ENCODE results near the gene XXYLT1. TPM values are rescaled to one million over a fixed set of nuclear protein-coding genes. Genes with fewer than 3 reads are reported as not detected.

The XXYLT1 gene
- total and polyA plus RNA-seq, 2 of the 8 experiments (the other 6 are each of a cell fraction or from before 2014, with no cell fraction given), result 18.9 to 23.8 TPM

DNA sequence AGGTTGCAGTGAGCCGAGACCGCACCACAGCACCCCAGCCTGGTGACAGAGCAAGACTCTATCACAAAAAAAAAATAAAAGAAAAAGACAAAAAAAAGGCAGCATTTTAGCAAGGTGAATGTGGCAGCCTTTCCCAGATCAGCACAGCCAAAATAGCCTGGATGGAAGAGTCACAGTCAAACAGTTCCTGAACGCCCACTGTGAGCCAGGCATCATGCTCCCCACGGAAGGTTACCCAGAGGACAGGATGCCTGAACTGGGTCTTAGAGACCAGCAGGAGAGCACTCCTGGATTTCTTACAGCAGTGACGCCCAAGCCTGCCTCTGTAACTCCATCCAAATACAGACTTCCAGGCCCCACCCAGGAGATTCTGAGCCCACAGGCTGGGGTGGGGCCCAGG lies 4.5 kb downstream of the XXYLT1 start:
- WGBS, 2 experiments (ENCODE audit: extremely low coverage in 1 of 2, insufficient coverage in 1 of 2, insufficient read length in 1 of 2, insufficient replicate concordance in 2 of 2, low coverage in 1 of 2, low lambda C conversion rate in 2 of 2, missing lambda C conversion rate in 1 of 2), result 94% methylated on average over 5 of the region's 5 CpGs; no CpG with 5 or more reads in 1 of the 2 experiments
- POLR2A ChIA-PET (ENCODE audit: partially characterized antibody), result no interaction called here
- TF ChIP-seq POLR2A (IDR thresholded peaks at IDR 0.05; ENCODE audit: control extremely low read depth in 1 of 2, low read depth in 2 of 2, low read length in 2 of 2) (no peak), CEBPB (IDR thresholded peaks at IDR 0.05; ENCODE audit: low read depth, low read length) (no peak), YY1 (IDR thresholded peaks at IDR 0.05; ENCODE audit: low read depth, low read length) (no peak), SP4 (IDR thresholded peaks at IDR 0.05; ENCODE audit: low read length) (no peak), EP300 (IDR thresholded peaks at IDR 0.05; ENCODE audit: borderline replicate concordance in 1 of 2, low read depth in 2 of 2, low read length in 2 of 2) (no peak), RBBP5 (IDR thresholded peaks at IDR 0.05; ENCODE audit: borderline replicate concordance, low read depth, low read length) (no peak), NANOG (IDR thresholded peaks at IDR 0.05; ENCODE audit: insufficient read depth, low read depth, low read length, poor library complexity, severe bottlenecking) (no peak), BRCA1 (IDR thresholded peaks at IDR 0.05; ENCODE audit: low read depth, low read length) (no peak), SP2 (IDR thresholded peaks at IDR 0.05; ENCODE audit: low read length) (no peak), BACH1 (IDR thresholded peaks at IDR 0.05; ENCODE audit: low read length) (no peak), JUND (IDR thresholded peaks at IDR 0.05; ENCODE audit: low read length) (no peak), CHD2 (IDR thresholded peaks at IDR 0.05; ENCODE audit: low read length) (no peak), CHD1 (IDR thresholded peaks at IDR 0.05; ENCODE audit: low read depth, low read length) (no peak)
- TF ChIP-seq, protein P1, sequence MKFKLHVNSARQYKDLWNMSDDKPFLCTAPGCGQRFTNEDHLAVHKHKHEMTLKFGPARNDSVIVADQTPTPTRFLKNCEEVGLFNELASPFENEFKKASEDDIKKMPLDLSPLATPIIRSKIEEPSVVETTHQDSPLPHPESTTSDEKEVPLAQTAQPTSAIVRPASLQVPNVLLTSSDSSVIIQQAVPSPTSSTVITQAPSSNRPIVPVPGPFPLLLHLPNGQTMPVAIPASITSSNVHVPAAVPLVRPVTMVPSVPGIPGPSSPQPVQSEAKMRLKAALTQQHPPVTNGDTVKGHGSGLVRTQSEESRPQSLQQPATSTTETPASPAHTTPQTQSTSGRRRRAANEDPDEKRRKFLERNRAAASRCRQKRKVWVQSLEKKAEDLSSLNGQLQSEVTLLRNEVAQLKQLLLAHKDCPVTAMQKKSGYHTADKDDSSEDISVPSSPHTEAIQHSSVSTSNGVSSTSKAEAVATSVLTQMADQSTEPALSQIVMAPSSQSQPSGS (IDR thresholded peaks at IDR 0.05; ENCODE audit: low read length), result no peak

More for the DNA sequence above, 4.5 kb downstream of the XXYLT1 start:
- Histone ChIP-seq H3K23ac (ENCODE audit: insufficient read length) (no peak overlapping the region), H3K56ac (replicated peaks; ENCODE audit: insufficient read length, low read depth, low read length) (no peak overlapping the region), H3K4me3 (ENCODE audit: extremely low read depth in 1 of 4, insufficient read depth in 2 of 4, low read depth in 3 of 4, low read length in 4 of 4) (no peak overlapping the region), H3K4ac (replicated peaks; ENCODE audit: insufficient read length, low read depth, low read length) (no peak overlapping the region), H3K79me2 (ENCODE audit: control insufficient read depth in 1 of 2, insufficient read depth in 2 of 2, low read length in 2 of 2) (peaks cover 16 to 87% of the 10 kb centered on the region in 2 experiments), H3K9ac (replicated peaks in 1 of 4; ENCODE audit: extremely low read depth in 1 of 4, low read depth in 3 of 4, low read length in 3 of 4) (no peak overlapping the region), H2BK12ac (ENCODE audit: low read depth, low read length) (no peak overlapping the region), H4K8ac (ENCODE audit: extremely low read depth, insufficient read depth, low read length) (no peak overlapping the region), H2AFZ (ENCODE audit: low read length) (no peak overlapping the region), H3K27me3 (replicated peaks in 1 of 4; ENCODE audit: control insufficient read depth in 3 of 4, extremely low read depth in 1 of 4, insufficient read depth in 3 of 4, low read length in 3 of 4) (no peaks in the 10 kb centered on the region), H3K27ac (ENCODE audit: low read depth, low read length) (no peak overlapping the region), H2BK120ac (replicated peaks; ENCODE audit: low read depth, low read length) (no peak overlapping the region), H2BK20ac (ENCODE audit: low read length) (no peak overlapping the region), H4K20me1 (replicated peaks in 1 of 2; ENCODE audit: control insufficient read depth in 1 of 2, insufficient read depth in 2 of 2, low read length in 2 of 2) (peaks cover 27 to 41% of the 10 kb centered on the region in 2 experiments), H3K14ac (ENCODE audit: insufficient read length) (no peak overlapping the region), H2BK5ac (ENCODE audit: low read depth, low read length) (no peak overlapping the region), H4K5ac (ENCODE audit: insufficient read length, low read depth, low read length) (no peak overlapping the region), H3K4me1 (replicated peaks in 1 of 4; ENCODE audit: control insufficient read depth in 3 of 4, insufficient read depth in 4 of 4, low read length in 3 of 4) (peaks cover under 1 to 5% (median 5%) of the 10 kb centered on the region in 4 experiments; a peak in 6 of 7 replicates), H2AK5ac (ENCODE audit: low read depth, low read length) (no peak overlapping the region), H3K4me2 (ENCODE audit: insufficient read depth in 1 of 2, low read depth in 2 of 2, low read length in 2 of 2) (no peak overlapping the region), H3K23me2 (ENCODE audit: low read depth, low read length) (peaks cover 5% of the 10 kb centered on the region), H2BK15ac (ENCODE audit: low read length) (no peak overlapping the region), H4K91ac (replicated peaks; ENCODE audit: insufficient read length, low read length) (no peak overlapping the region), H3K79me1 (ENCODE audit: low read depth, low read length) (peaks cover 34% of the 10 kb centered on the region), H3K9me3 (ENCODE audit: insufficient read depth in 2 of 2, low read depth in 1 of 2, low read length in 1 of 2) (no peaks in the 10 kb centered on the region), H3K18ac (ENCODE audit: extremely low read depth, low read length) (no peak overlapping the region), H3K36me3 (ENCODE audit: control insufficient read depth in 2 of 4, insufficient read depth in 4 of 4, low read length in 3 of 4) (peaks cover 2 to 14% (median 5%) of the 10 kb centered on the region in 4 experiments; a peak in 5 of 8 replicates)
- peak in 1 of 2 experiments; percentile 29 for DNase-seq (ENCODE audit: low read depth in 1 of 2, low spot score in 2 of 2)
- no peak for FAIRE-seq
- CTCF ChIA-PET (ENCODE audit: partially characterized antibody), result interaction anchor here (0.8 to 1.8 kb wide), 4 partner anchors 13 to 256 kb away, joined by 3 to 7 read pairs (median 4); no protein-coding TSS in a partner anchor
